IMR-90 (cell line): Measurements from ENCODE around the gene KIAA0408. TPM values are rescaled to one million over a fixed set of nuclear protein-coding genes. Genes with fewer than 3 reads are reported as not detected.

ENCODE experiments used
- ATAC-seq: fragments of 200-7000 bp; cut with Tn5 transposase; 2 replicates; pipeline ENCODE4 v1.9.1; 2020; ENCODE audit warnings: low read depth, mild to moderate bottlenecking, moderate library complexity
- BruUV-seq: library from RNA; stranded (reverse); fragments of 400-500 nt; replicated peaks from 2 replicates; lab custom pipeline; 2021; lab: Mats Ljungman, UMichigan
- CTCF ChIA-PET: fragments of 300-600 bp; formaldehyde crosslinking; extraction: SDS; loops from one replicate; lab custom pipeline; 2021; ENCODE audit warnings: antibody characterized with exemption; lab: Yijun Ruan, JAX
- POLR2A ChIA-PET: fragments of 300-600 bp; sonication (Branson Sonifier 250); formaldehyde crosslinking; loops from one replicate; lab custom pipeline; 2022; ENCODE audit warnings: antibody characterized with exemption; ENCODE audit not compliant: unreplicated experiment; lab: Charles Lee
- DNase-seq: peaks from one replicate; pipeline ENCODE4 v3.0.0; 2013
- H2AFZ ChIP-seq: replicated peaks from 2 replicates; pipeline ENCODE3; 2013; ENCODE audit warnings: low read length, mild to moderate bottlenecking; ENCODE audit not compliant: poor library complexity
- H2AK5ac ChIP-seq: 2 replicates; pipeline ENCODE4 v1.6.1; 2013; ENCODE audit warnings: low read depth, low read length, inconsistent platforms
- H2AK9ac ChIP-seq: replicated peaks from 2 replicates; pipeline ENCODE3; 2013; ENCODE audit warnings: mild to moderate bottlenecking, low read depth, low read length, moderate library complexity; ENCODE audit not compliant: poor library complexity
- H2BK120ac ChIP-seq: 2 replicates; pipeline ENCODE4 v1.6.1; 2013; ENCODE audit warnings: low read depth, low read length, inconsistent platforms
- H2BK15ac ChIP-seq: 3 replicates; pipeline ENCODE4 v1.6.1; 2013; ENCODE audit warnings: low read depth, low read length, inconsistent platforms
- H2BK20ac ChIP-seq: 2 replicates; pipeline ENCODE4 v1.6.1; 2013; ENCODE audit warnings: low read depth, mild to moderate bottlenecking, inconsistent platforms, low read length, moderate library complexity
- H2BK5ac ChIP-seq: 2 replicates; pipeline ENCODE4 v1.6.1; 2013; ENCODE audit warnings: mild to moderate bottlenecking, low read depth, low read length, inconsistent platforms; ENCODE audit not compliant: poor library complexity, severe bottlenecking
- H3K14ac ChIP-seq: replicated peaks from 2 replicates; pipeline ENCODE4 v1.6.1; 2013; ENCODE audit warnings: low read depth, low read length, inconsistent platforms
- H3K18ac ChIP-seq: 2 replicates; pipeline ENCODE4 v1.6.1; 2013; ENCODE audit warnings: low read depth, low read length, control low read depth
- H3K23ac ChIP-seq: 2 replicates; pipeline ENCODE4 v1.6.1; 2013; ENCODE audit warnings: low read depth, low read length, inconsistent platforms
- H3K27ac ChIP-seq: 2 replicates; pipeline ENCODE4 v1.5.1; 2013; ENCODE audit warnings: mild to moderate bottlenecking, control low read depth, low read length; ENCODE audit not compliant: insufficient read depth
- H3K27me3 ChIP-seq: 2 replicates; pipeline ENCODE4 v1.6.1; 2013; ENCODE audit warnings: low read length; ENCODE audit not compliant: control insufficient read depth, insufficient read depth
- H3K36me3 ChIP-seq: 2 replicates; pipeline ENCODE4 v1.6.1; 2013; ENCODE audit warnings: low read length, mixed read lengths; ENCODE audit not compliant: control insufficient read depth, insufficient read depth
- H3K4ac ChIP-seq: 2 replicates; pipeline ENCODE4 v1.6.1; 2013; ENCODE audit warnings: low read depth, low read length, inconsistent platforms
- H3K4me1 ChIP-seq: 2 replicates; pipeline ENCODE4 v1.6.1; 2013; ENCODE audit warnings: low read length, mixed read lengths; ENCODE audit not compliant: control insufficient read depth, insufficient read depth
- H3K4me2 ChIP-seq: 2 replicates; pipeline ENCODE4 v1.6.1; 2013; ENCODE audit warnings: low read depth, mild to moderate bottlenecking, control low read depth, low read length, moderate library complexity
- H3K4me3 ChIP-seq: 2 replicates; pipeline ENCODE4 v1.5.1; 2013; ENCODE audit warnings: low read depth, mild to moderate bottlenecking, control low read depth, low read length, moderate library complexity; ENCODE audit not compliant: insufficient read depth
- H3K56ac ChIP-seq: 2 replicates; pipeline ENCODE4 v1.6.1; 2013; ENCODE audit warnings: low read length, inconsistent platforms; ENCODE audit not compliant: insufficient read depth; ENCODE audit errors: extremely low read depth
- H3K79me1 ChIP-seq, 2 experiments: 2 replicates each; pipeline ENCODE4 v1.6.1; 2013; ENCODE audit warnings: low read length in 2 of 2, inconsistent platforms in 1 of 2, low read depth in 1 of 2
- H3K9ac ChIP-seq: 2 replicates; pipeline ENCODE4 v1.6.1; 2013; ENCODE audit warnings: low read depth, low read length, control low read depth
- H3K9me1 ChIP-seq: 2 replicates; pipeline ENCODE4 v1.6.1; 2013; ENCODE audit warnings: low read length, inconsistent platforms; ENCODE audit not compliant: insufficient read depth
- H3K9me3 ChIP-seq: 2 replicates; pipeline ENCODE4 v1.6.1; 2013; ENCODE audit warnings: low read length; ENCODE audit not compliant: control insufficient read depth, insufficient read depth
- H4K20me1 ChIP-seq: 2 replicates; pipeline ENCODE4 v1.6.1; 2013; ENCODE audit warnings: low read length, inconsistent platforms; ENCODE audit not compliant: insufficient read depth
- H4K5ac ChIP-seq: 2 replicates; pipeline ENCODE4 v1.6.1; 2013; ENCODE audit warnings: mild to moderate bottlenecking, low read depth, low read length, control low read depth
- H4K8ac ChIP-seq, 2 experiments: 2 replicates each; pipeline ENCODE4 v1.6.1; 2013; ENCODE audit warnings: low read depth in 2 of 2, low read length in 2 of 2, control low read depth in 1 of 2, inconsistent platforms in 1 of 2
- H4K91ac ChIP-seq: 2 replicates; pipeline ENCODE4 v1.6.1; 2013; ENCODE audit warnings: low read depth, low read length, inconsistent platforms; ENCODE audit not compliant: insufficient read depth
- BHLHE40 ChIP-seq: fragments of 150-350 bp; IDR thresholded peaks from 2 replicates; pipeline ENCODE4 v1.6.1; 2016; ENCODE audit warnings: mild to moderate bottlenecking, low read depth, low read length
- CEBPB ChIP-seq: IDR thresholded peaks from 2 replicates; pipeline ENCODE4 v1.6.1; 2012; ENCODE audit warnings: low read depth, low read length, improper control_type of control experiment
- CHD1 ChIP-seq: IDR thresholded peaks from 2 replicates; pipeline ENCODE4 v1.6.1; 2012; ENCODE audit warnings: low read depth, low read length, improper control_type of control experiment
- CTCF ChIP-seq: conservative IDR thresholded peaks from 2 replicates; pipeline ENCODE4 v1.5.1; 2012; ENCODE audit warnings: mild to moderate bottlenecking, low read depth, low read length, improper control_type of control experiment
- FOS ChIP-seq: fragments of 150-350 bp; IDR thresholded peaks from 2 replicates; pipeline ENCODE4 v1.6.1; 2016; ENCODE audit warnings: low read depth, low read length
- MAFK ChIP-seq: IDR thresholded peaks from 2 replicates; pipeline ENCODE4 v1.6.1; 2012; ENCODE audit warnings: low read depth, low read length, improper control_type of control experiment
- MAZ ChIP-seq: IDR thresholded peaks from 2 replicates; pipeline ENCODE4 v1.6.1; 2012; ENCODE audit warnings: low read depth, mild to moderate bottlenecking, low read length, improper control_type of control experiment, moderate library complexity, borderline replicate concordance
- MXI1 ChIP-seq: IDR thresholded peaks from 2 replicates; pipeline ENCODE4 v1.6.1; 2012; ENCODE audit warnings: low read depth, mild to moderate bottlenecking, low read length, moderate library complexity, borderline replicate concordance
- NFE2L2 ChIP-seq: fragments of 150-350 bp; IDR thresholded peaks from 2 replicates; pipeline ENCODE4 v1.6.1; 2016; ENCODE audit warnings: low read depth, mild to moderate bottlenecking, low read length
- POLR2A ChIP-seq: IDR thresholded peaks from 2 replicates; pipeline ENCODE4 v1.6.1; 2012; ENCODE audit warnings: mild to moderate bottlenecking, low read depth, low read length
- RAD21 ChIP-seq: IDR thresholded peaks from 2 replicates; pipeline ENCODE4 v1.6.1; 2012; ENCODE audit warnings: low read length, improper control_type of control experiment
- RCOR1 ChIP-seq: IDR thresholded peaks from 2 replicates; pipeline ENCODE4 v1.6.1; 2012; ENCODE audit warnings: mild to moderate bottlenecking, low read length, improper control_type of control experiment; ENCODE audit not compliant: insufficient replicate concordance
- RFX5 ChIP-seq: IDR thresholded peaks from 2 replicates; pipeline ENCODE4 v1.8.0; 2012; ENCODE audit warnings: low read depth, mild to moderate bottlenecking, low read length, moderate library complexity
- USF2 ChIP-seq: fragments of 150-350 bp; IDR thresholded peaks from 2 replicates; pipeline ENCODE4 v1.6.1; 2017; ENCODE audit warnings: mild to moderate bottlenecking, antibody characterized with exemption, low read length, low read depth
- WGBS, 2 experiments: methylation state at CpG; one replicate each; pipeline versions ENCODE4 v1.1.5 to v1.1.7; 2013; ENCODE audit warnings: missing lambda C conversion rate in 2 of 2; ENCODE audit not compliant: insufficient read length in 1 of 2; ENCODE audit errors: extremely low coverage in 2 of 2; 5-methylcytosine and 5-hydroxymethylcytosine counted together
- dilution Hi-C: fragments of 300-500 bp; cut with HindIII; formaldehyde crosslinking; loops from one replicate; pipeline ENCODE4 v1.14.3; 2018; ENCODE audit warnings: low sequenced_read_pairs; ENCODE audit not compliant: unreplicated experiment
- in situ Hi-C: fragments of 300-500 bp; cut with MboI; formaldehyde crosslinking; loops from 3 replicates; pipeline ENCODE4 v1.14.3; 2019; ENCODE audit warnings: low sequenced_read_pairs, inconsistent platforms, mixed read lengths
- intact Hi-C: fragments of 100-400 bp; cut with micrococcal nuclease; formaldehyde crosslinking; loops from 2 replicates; pipeline ENCODE4 v1.10.0; 2022
- polyA plus RNA-seq, 3 experiments: library from polyadenylated mRNA; depleted of rRNA; stranded (reverse); fragments of >200 nt; gene quantifications; 2 replicates each; pipeline ENCODE4 v1.2.3, GENCODE V29; 2012; ENCODE audit warnings: low replicate concordance in 1 of 3
- total RNA-seq: library from RNA; depleted of rRNA; stranded (reverse); fragments of >200 nt; gene quantifications from 2 replicates; pipeline ENCODE4 v1.2.3, GENCODE V29; 2012

KIAA0408 gene
- total and polyA plus RNA-seq, 2 of the 4 experiments (the other 2 are of a cell fraction): 0.90 to 2.9 TPM

GRCh38 chr6:127453845-127454619 lies 5.2 kb downstream of the KIAA0408 start:
- H3K79me1 ChIP-seq: no peaks in the 10 kb centered on the region
- ChIA-PET CTCF (no interaction called here), POLR2A (no interaction called here)
- H2BK120ac ChIP-seq: no peak overlapping the region
- no peak overlapping the region for H2AFZ ChIP-seq
- no peak overlapping the region for H3K4me2 ChIP-seq
- no peak for TF ChIP-seq NFE2L2
- TF ChIP-seq RCOR1: no peak
- no peak for TF ChIP-seq RAD21
- TF ChIP-seq USF2: no peak
- no peak for TF ChIP-seq POLR2A
- no peak for TF ChIP-seq MAZ
- no peak for TF ChIP-seq MXI1
- TF ChIP-seq FOS: no peak
- TF ChIP-seq BHLHE40: no peak
- TF ChIP-seq RFX5: no peak
- no peak for TF ChIP-seq CTCF
- no peak for TF ChIP-seq MAFK
- no peak for TF ChIP-seq CEBPB
- no peak for TF ChIP-seq CHD1
- no peak overlapping the region for H3K9ac ChIP-seq
- no peak overlapping the region for H2BK5ac ChIP-seq
- H3K23ac ChIP-seq: no peak overlapping the region
- no peaks in the 10 kb centered on the region for H4K20me1 ChIP-seq
- no peak overlapping the region for H4K91ac ChIP-seq
- H3K9me1 ChIP-seq: no peaks in the 10 kb centered on the region
- H3K14ac ChIP-seq: no peak overlapping the region; the same call in 1 of the 2 replicates
- intact Hi-C loops (no loop called here), dilution Hi-C loops (no loop called here), in situ Hi-C loops (no loop called here)
- H3K4me3 ChIP-seq: no peak overlapping the region
- ATAC-seq (no peak), DNase-seq (no peak)
- no peak overlapping the region for H3K4ac ChIP-seq
- WGBS, 2 experiments: no CpG with 5 or more reads among the region's 2 CpGs
- H3K4me1 ChIP-seq: peaks cover 2% of the 10 kb centered on the region
- H2AK9ac ChIP-seq: no peak overlapping the region
- H4K8ac ChIP-seq: no peak overlapping the region
- no peak overlapping the region for H2BK20ac ChIP-seq
- no peaks in the 10 kb centered on the region for H3K36me3 ChIP-seq
- no peak overlapping the region for H3K18ac ChIP-seq
- no TSS peak for BruUV-seq
- no peak overlapping the region for H3K56ac ChIP-seq
- no peaks in the 10 kb centered on the region for H3K9me3 ChIP-seq
- H3K27me3 ChIP-seq: no peaks in the 10 kb centered on the region
- no peak overlapping the region for H2AK5ac ChIP-seq
- H3K27ac ChIP-seq: no peak overlapping the region
- H4K5ac ChIP-seq: no peak overlapping the region
- H2BK15ac ChIP-seq: no peak overlapping the region
